ENCODE measurements around the gene KCTD7. TPM values are rescaled to one million over a fixed set of nuclear protein-coding genes. Genes with fewer than 3 reads are reported as not detected.

The KCTD7 gene
- total and polyA plus RNA-seq, 10 of the 15 experiments (the other 5 are each of a cell fraction or from before 2014, with no cell fraction given), result 1.6 to 18.0 (median 9.4) TPM

DNA sequence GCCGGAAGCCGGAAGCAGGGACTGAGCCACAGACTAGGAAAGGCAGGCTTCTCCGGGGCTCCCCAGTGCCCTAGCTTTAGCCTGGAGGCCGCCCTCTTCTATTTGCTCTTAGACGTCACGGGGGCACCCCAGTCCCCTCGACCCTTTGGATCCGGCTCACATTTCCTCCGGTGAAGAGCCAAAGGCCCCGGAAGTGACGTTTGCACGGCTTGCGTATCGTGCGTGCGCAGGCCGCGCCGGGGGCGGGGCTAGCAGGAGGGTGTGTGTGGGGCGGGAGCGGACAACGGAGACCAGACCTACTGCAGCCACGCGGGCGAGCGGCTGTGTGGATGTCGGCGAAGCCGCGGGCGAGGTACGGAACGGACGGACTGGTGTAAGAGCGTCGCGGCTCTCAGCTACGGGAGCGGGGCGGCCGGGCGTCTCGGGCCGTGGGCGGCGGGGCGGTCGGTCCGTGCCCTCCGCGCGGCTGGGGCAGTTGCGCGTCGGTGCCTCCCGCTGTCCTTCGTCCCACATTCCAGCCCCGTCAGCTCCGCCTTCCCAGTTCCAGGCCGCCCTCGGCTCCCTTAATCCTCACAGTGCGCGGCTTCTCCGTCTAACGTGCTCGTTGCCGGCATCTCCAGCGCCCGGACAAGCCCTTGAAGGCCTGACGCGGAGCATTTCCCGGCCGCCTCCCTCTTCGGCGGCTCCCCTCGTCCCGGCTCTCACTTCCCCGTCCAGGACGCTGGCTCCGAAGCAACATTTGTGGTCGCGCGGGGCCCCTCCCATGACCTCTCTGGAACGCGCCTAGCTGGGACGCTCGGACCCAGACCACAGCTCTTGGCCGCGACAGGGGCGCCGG is 25.8 kb downstream of the KCTD7 start (continued):
- TF ChIP-seq, protein P1, sequence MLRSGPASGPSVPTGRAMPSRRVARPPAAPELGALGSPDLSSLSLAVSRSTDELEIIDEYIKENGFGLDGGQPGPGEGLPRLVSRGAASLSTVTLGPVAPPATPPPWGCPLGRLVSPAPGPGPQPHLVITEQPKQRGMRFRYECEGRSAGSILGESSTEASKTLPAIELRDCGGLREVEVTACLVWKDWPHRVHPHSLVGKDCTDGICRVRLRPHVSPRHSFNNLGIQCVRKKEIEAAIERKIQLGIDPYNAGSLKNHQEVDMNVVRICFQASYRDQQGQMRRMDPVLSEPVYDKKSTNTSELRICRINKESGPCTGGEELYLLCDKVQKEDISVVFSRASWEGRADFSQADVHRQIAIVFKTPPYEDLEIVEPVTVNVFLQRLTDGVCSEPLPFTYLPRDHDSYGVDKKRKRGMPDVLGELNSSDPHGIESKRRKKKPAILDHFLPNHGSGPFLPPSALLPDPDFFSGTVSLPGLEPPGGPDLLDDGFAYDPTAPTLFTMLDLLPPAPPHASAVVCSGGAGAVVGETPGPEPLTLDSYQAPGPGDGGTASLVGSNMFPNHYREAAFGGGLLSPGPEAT (IDR thresholded peaks at IDR 0.05; ENCODE audit: low read depth), result peak; percentile 88
- TF ChIP-seq ASH2L (IDR thresholded peaks at IDR 0.05; ENCODE audit: borderline replicate concordance, low read depth) (peak; percentile 54; the same call in 1 of the 2 replicates), RAD21 (IDR thresholded peaks at IDR 0.05; ENCODE audit: insufficient read depth, low read depth, low read length) (no peak), MTA2 (IDR thresholded peaks at IDR 0.05; ENCODE audit: low read depth) (no peak), BRCA1 (IDR thresholded peaks at IDR 0.05; ENCODE audit: low read depth, low read length) (no peak), SRF (IDR thresholded peaks at IDR 0.05; ENCODE audit: low read depth in 2 of 2, low read length in 2 of 2) (0 out of 4 replicates have a peak, but pooled peaks of 1 of the 2 experiments have one; percentile 35), FOS (IDR thresholded peaks at IDR 0.05; ENCODE audit: borderline replicate concordance, extremely low read depth, insufficient read length) (no peak), LARP7 (IDR thresholded peaks at IDR 0.05) (peak; percentile 97), CREM (IDR thresholded peaks at IDR 0.05; ENCODE audit: low read depth) (peak; percentile 96), RCOR1 (conservative IDR thresholded peaks at IDR 0.05; ENCODE audit: low read depth, low read length) (no peak)
- TF ChIP-seq, protein P2, sequence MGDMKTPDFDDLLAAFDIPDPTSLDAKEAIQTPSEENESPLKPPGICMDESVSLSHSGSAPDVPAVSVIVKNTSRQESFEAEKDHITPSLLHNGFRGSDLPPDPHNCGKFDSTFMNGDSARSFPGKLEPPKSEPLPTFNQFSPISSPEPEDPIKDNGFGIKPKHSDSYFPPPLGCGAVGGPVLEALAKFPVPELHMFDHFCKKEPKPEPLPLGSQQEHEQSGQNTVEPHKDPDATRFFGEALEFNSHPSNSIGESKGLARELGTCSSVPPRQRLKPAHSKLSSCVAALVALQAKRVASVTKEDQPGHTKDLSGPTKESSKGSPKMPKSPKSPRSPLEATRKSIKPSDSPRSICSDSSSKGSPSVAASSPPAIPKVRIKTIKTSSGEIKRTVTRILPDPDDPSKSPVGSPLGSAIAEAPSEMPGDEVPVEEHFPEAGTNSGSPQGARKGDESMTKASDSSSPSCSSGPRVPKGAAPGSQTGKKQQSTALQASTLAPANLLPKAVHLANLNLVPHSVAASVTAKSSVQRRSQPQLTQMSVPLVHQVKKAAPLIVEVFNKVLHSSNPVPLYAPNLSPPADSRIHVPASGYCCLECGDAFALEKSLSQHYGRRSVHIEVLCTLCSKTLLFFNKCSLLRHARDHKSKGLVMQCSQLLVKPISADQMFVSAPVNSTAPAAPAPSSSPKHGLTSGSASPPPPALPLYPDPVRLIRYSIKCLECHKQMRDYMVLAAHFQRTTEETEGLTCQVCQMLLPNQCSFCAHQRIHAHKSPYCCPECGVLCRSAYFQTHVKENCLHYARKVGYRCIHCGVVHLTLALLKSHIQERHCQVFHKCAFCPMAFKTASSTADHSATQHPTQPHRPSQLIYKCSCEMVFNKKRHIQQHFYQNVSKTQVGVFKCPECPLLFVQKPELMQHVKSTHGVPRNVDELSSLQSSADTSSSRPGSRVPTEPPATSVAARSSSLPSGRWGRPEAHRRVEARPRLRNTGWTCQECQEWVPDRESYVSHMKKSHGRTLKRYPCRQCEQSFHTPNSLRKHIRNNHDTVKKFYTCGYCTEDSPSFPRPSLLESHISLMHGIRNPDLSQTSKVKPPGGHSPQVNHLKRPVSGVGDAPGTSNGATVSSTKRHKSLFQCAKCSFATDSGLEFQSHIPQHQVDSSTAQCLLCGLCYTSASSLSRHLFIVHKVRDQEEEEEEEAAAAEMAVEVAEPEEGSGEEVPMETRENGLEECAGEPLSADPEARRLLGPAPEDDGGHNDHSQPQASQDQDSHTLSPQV (IDR thresholded peaks at IDR 0.05), result no peak
- TF ChIP-seq, protein P3, sequence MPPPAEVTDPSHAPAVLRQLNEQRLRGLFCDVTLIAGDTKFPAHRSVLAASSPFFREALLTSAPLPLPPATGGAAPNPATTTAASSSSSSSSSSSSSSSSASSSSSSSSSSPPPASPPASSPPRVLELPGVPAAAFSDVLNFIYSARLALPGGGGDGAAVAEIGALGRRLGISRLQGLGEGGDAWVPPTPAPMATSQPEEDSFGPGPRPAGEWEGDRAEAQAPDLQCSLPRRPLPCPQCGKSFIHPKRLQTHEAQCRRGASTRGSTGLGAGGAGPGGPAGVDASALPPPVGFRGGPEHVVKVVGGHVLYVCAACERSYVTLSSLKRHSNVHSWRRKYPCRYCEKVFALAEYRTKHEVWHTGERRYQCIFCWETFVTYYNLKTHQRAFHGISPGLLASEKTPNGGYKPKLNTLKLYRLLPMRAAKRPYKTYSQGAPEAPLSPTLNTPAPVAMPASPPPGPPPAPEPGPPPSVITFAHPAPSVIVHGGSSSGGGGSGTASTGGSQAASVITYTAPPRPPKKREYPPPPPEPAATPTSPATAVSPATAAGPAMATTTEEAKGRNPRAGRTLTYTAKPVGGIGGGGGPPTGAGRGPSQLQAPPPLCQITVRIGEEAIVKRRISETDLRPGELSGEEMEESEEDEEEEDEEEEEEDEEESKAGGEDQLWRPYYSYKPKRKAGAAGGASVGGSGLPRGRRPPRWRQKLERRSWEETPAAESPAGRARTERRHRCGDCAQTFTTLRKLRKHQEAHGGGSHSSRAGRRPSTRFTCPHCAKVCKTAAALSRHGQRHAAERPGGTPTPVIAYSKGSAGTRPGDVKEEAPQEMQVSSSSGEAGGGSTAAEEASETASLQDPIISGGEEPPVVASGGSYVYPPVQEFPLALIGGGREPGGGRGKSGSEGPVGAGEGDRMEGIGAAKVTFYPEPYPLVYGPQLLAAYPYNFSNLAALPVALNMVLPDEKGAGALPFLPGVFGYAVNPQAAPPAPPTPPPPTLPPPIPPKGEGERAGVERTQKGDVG (CRISPR knock-in tag; IDR thresholded peaks at IDR 0.05), result no peak
- TF ChIP-seq, protein P4, sequence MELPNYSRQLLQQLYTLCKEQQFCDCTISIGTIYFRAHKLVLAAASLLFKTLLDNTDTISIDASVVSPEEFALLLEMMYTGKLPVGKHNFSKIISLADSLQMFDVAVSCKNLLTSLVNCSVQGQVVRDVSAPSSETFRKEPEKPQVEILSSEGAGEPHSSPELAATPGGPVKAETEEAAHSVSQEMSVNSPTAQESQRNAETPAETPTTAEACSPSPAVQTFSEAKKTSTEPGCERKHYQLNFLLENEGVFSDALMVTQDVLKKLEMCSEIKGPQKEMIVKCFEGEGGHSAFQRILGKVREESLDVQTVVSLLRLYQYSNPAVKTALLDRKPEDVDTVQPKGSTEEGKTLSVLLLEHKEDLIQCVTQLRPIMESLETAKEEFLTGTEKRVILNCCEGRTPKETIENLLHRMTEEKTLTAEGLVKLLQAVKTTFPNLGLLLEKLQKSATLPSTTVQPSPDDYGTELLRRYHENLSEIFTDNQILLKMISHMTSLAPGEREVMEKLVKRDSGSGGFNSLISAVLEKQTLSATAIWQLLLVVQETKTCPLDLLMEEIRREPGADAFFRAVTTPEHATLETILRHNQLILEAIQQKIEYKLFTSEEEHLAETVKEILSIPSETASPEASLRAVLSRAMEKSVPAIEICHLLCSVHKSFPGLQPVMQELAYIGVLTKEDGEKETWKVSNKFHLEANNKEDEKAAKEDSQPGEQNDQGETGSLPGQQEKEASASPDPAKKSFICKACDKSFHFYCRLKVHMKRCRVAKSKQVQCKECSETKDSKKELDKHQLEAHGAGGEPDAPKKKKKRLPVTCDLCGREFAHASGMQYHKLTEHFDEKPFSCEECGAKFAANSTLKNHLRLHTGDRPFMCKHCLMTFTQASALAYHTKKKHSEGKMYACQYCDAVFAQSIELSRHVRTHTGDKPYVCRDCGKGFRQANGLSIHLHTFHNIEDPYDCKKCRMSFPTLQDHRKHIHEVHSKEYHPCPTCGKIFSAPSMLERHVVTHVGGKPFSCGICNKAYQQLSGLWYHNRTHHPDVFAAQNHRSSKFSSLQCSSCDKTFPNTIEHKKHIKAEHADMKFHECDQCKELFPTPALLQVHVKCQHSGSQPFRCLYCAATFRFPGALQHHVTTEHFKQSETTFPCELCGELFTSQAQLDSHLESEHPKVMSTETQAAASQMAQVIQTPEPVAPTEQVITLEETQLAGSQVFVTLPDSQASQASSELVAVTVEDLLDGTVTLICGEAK (IDR thresholded peaks at IDR 0.05; ENCODE audit: borderline replicate concordance), result peak; percentile 95
- TF ChIP-seq, protein P5, sequence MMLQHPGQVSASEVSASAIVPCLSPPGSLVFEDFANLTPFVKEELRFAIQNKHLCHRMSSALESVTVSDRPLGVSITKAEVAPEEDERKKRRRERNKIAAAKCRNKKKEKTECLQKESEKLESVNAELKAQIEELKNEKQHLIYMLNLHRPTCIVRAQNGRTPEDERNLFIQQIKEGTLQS (IDR thresholded peaks at IDR 0.05; ENCODE audit: borderline replicate concordance, extremely low read depth, low read depth, low read length), result peak; percentile 6; the same call in 1 of the 2 replicates
